ENCODE data around the gene ECE1. TPM values are rescaled to one million over a fixed set of nuclear protein-coding genes. Genes with fewer than 3 reads are reported as not detected.

Gene ECE1
- polyA plus RNA-seq, 3 donors, result 10.6 to 42.4 (median 23.3) TPM

- Mint-ChIP-seq H3K4me3 (no peak overlapping the region), H3K27me3 (ENCODE audit: low read depth in 3 of 3) (peaks cover 15 to 49% (median 34%) of the 10 kb centered on the region in 3 donors), H3K4me1 (peaks cover 30% of the 10 kb centered on the region), H3K36me3 (peaks cover 4 to 14% of the 10 kb centered on the region in 2 donors), H3K9me3 (peaks cover 0 to 3% (median 0%) of the 10 kb centered on the region in 7 donors), H3K27ac (peak overlapping the region in 3 of 7 donors; percentile 8 to 61 (median 20))
- H3K79me2 ChIP-seq (ENCODE audit: insufficient read depth, low read length), result no peaks in the 10 kb centered on the region
- peaks cover 10 to 19% of the 10 kb centered on the region in 2 donors for H3K4me1 ChIP-seq (ENCODE audit: control insufficient read depth in 1 of 2, insufficient read depth in 2 of 2, low read length in 2 of 2)
- no peak for DNase-seq
- peaks cover 0 to 7% of the 10 kb centered on the region in 2 donors for H3K27me3 ChIP-seq (ENCODE audit: control insufficient read depth in 2 of 2, insufficient read depth in 2 of 2, low read length in 2 of 2)
- H3K27ac ChIP-seq (ENCODE audit: low read depth in 1 of 2, low read length in 2 of 2), result no peak overlapping the region
- TF ChIP-seq CTCF (IDR thresholded peaks at IDR 0.05), result no peak
- H2AFZ ChIP-seq (ENCODE audit: insufficient read depth, low read depth, low read length, poor library complexity, severe bottlenecking), result no peak overlapping the region
- no peaks in the 10 kb centered on the region for H3K36me3 ChIP-seq (replicated peaks in 1 of 2; ENCODE audit: control insufficient read depth in 1 of 2, insufficient read depth in 2 of 2, low read length in 2 of 2)
- intact Hi-C loops (cut with micrococcal nuclease), result loop anchor here (2.0 to 5.0 kb wide), 2 partner anchors 65 to 67 kb away; no protein-coding TSS in a partner anchor
- no peak overlapping the region for H3K9ac ChIP-seq (ENCODE audit: insufficient read depth, low read length, poor library complexity, severe bottlenecking)
- WGBS (ENCODE audit: insufficient coverage), result 88% methylated on average over 7 of the region's 10 CpGs
- H3K9me3 ChIP-seq (replicated peaks in 1 of 2; ENCODE audit: control insufficient read depth in 1 of 2, insufficient read depth in 1 of 2, low read length in 2 of 2), result no peaks in the 10 kb centered on the region
- no peaks in the 10 kb centered on the region for H4K20me1 ChIP-seq (ENCODE audit: insufficient read depth, low read length)
- H3K4me3 ChIP-seq (replicated peaks in 1 of 3; ENCODE audit: low read depth in 2 of 3, low read length in 3 of 3), result no peak overlapping the region
- no peak overlapping the region for H3K4me2 ChIP-seq (replicated peaks; ENCODE audit: extremely low read depth, low read length, poor library complexity, severe bottlenecking)
These were observed 11.7 kb upstream of the ECE1 start for GRCh38 chr1:21301794-21302440.

- intact Hi-C loops (cut with micrococcal nuclease), result loop anchor here in 1 of 2 donors (5.0 kb wide), 1 partner anchor 67 kb away; no protein-coding TSS in a partner anchor
- H3K9me3 Mint-ChIP-seq, result peaks cover 0 to 3% (median 0%) of the 10 kb centered on the region in 7 donors
- peaks cover 15 to 46% (median 34%) of the 10 kb centered on the region in 3 donors for H3K27me3 Mint-ChIP-seq (ENCODE audit: low read depth in 3 of 3)
- no peak overlapping the region for H2AFZ ChIP-seq (ENCODE audit: insufficient read depth, low read depth, low read length, poor library complexity, severe bottlenecking)
- no peak for DNase-seq
- H3K4me2 ChIP-seq (replicated peaks; ENCODE audit: extremely low read depth, low read length, poor library complexity, severe bottlenecking), result no peak overlapping the region
- H3K27ac ChIP-seq (ENCODE audit: low read depth in 1 of 2, low read length in 2 of 2), result no peak overlapping the region
- no peak for TF ChIP-seq CTCF (IDR thresholded peaks at IDR 0.05)
- no peaks in the 10 kb centered on the region for H4K20me1 ChIP-seq (ENCODE audit: insufficient read depth, low read length)
- H3K9me3 ChIP-seq (replicated peaks in 1 of 2; ENCODE audit: control insufficient read depth in 1 of 2, insufficient read depth in 1 of 2, low read length in 2 of 2), result no peaks in the 10 kb centered on the region
- H3K36me3 ChIP-seq (replicated peaks in 1 of 2; ENCODE audit: control insufficient read depth in 1 of 2, insufficient read depth in 2 of 2, low read length in 2 of 2), result no peaks in the 10 kb centered on the region
- peaks cover 0 to 7% of the 10 kb centered on the region in 2 donors for H3K27me3 ChIP-seq (ENCODE audit: control insufficient read depth in 2 of 2, insufficient read depth in 2 of 2, low read length in 2 of 2)
- no peak overlapping the region for H3K27ac Mint-ChIP-seq
- H3K79me2 ChIP-seq (ENCODE audit: insufficient read depth, low read length), result no peaks in the 10 kb centered on the region
- no peak overlapping the region for H3K9ac ChIP-seq (ENCODE audit: insufficient read depth, low read length, poor library complexity, severe bottlenecking)
- H3K4me3 Mint-ChIP-seq, result peak overlapping the region in 1 of 2 donors; percentile 39
- H3K36me3 Mint-ChIP-seq, result peaks cover 4 to 17% of the 10 kb centered on the region in 2 donors
- H3K4me1 ChIP-seq (ENCODE audit: control insufficient read depth in 1 of 2, insufficient read depth in 2 of 2, low read length in 2 of 2), result peaks cover 14 to 25% of the 10 kb centered on the region in 2 donors
- H3K4me1 Mint-ChIP-seq, result peaks cover 38% of the 10 kb centered on the region
- no peak overlapping the region for H3K4me3 ChIP-seq (replicated peaks in 1 of 3; ENCODE audit: low read depth in 2 of 3, low read length in 3 of 3)
These were observed 10.5 kb upstream of the ECE1 start for GRCh38 chr1:21300774-21301173.
